LoVo (cell line): ENCODE data around the gene OR13C5.
"Not testable (repeated sequence)": the region's sequence is repeated elsewhere in the genome, so short reads cannot be mapped to it uniquely, and the experiment has no call there.

ENCODE experiments used
- DNase-seq: peaks from one replicate; pipeline ENCODE4 v3.0.0-alpha.2; 2016; ENCODE audit warnings: low spot score

OR13C5 gene, protein sequence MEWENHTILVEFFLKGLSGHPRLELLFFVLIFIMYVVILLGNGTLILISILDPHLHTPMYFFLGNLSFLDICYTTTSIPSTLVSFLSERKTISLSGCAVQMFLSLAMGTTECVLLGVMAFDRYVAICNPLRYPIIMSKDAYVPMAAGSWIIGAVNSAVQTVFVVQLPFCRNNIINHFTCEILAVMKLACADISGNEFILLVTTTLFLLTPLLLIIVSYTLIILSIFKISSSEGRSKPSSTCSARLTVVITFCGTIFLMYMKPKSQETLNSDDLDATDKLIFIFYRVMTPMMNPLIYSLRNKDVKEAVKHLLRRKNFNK

GRCh38 chr9:104599313-104599712 is at the start of gene OR13C5:
Gene OR13C5 (minus strand): TSS chr9:104599413. CDS start chr9:104599413, 0 bp downstream.
- DNase-seq = not testable (repeated sequence)

DNA sequence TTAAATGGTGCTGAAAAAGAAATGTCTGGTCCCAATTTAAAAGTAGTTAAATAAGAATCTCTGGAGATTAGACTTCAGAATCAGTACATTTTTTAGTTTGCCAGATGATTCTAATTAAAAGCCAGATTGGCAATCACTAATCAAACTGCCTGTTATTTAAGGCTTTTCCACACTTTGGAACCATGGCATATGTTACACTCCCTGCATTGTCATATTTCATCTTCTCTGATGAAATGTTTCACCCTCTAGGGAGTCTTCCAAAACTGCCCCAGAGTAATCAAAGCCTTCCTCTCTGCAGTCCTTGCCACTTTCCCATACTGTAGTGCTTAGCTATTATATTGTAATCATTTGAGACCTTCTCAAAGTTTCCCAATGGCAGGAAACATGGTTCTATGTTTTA is 36.2 kb upstream of the OR13C5 start:
- no peak for DNase-seq

DNA sequence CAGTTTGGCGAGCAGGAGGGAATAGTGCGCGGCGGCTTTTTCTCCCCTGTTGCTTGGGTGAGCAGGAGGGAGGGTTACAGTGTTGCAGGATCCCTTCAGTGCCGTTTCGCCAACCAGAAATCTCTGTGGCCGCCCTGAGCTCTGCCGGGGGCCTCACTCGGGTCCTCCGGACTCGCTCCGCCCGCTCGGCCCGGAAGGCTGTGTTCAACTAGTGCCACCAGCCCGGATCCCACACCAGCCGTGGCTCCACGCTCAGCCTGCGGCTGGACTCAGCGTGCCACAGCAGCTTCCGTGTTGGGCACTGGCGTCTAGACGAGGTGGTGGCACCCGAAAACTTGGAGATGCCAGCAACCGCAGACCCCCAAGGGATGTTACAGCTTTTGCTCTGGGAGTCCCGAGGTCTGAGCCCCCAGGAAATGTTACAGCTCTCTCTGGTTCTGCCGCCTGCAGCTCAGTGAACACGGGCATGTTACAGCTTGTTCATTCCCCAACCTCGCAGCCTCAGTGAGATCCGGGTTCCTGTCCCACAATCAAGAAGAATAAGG is 34.8 kb upstream of the OR13C5 start:
- DNase-seq = no peak

- not testable (repeated sequence) for DNase-seq
These were observed 26.8 kb upstream of the OR13C5 start for GRCh38 chr9:104625964-104626363.

DNA sequence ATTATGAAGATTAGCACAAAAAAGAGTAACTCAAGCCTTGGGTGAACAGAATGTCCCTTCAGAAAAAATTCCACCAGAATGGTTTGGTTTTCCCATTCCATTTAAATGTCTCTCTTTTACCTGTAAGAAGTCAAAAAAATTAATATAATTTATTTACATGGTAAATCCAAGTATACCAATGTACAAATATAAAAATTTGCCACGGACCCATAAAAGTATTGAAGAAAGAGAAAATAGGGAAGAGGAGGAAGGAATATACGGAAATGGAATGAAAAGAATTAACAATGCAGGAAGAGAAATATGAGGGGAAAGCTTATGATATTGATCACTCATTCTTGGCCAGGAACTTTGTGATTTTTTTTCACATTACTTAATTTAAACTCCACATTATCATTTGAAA is 18.9 kb upstream of the OR13C5 start, which contains the start of gene OR13C9:
Gene OR13C9 (minus strand): TSS at position 101 of the 400 bp plus-strand sequence. CDS start 0 bp downstream, at position 101.
- no peak for DNase-seq

GRCh38 chr9:104617418-104617817 is 18.2 kb upstream of the OR13C5 start:
- no peak for DNase-seq

DNA sequence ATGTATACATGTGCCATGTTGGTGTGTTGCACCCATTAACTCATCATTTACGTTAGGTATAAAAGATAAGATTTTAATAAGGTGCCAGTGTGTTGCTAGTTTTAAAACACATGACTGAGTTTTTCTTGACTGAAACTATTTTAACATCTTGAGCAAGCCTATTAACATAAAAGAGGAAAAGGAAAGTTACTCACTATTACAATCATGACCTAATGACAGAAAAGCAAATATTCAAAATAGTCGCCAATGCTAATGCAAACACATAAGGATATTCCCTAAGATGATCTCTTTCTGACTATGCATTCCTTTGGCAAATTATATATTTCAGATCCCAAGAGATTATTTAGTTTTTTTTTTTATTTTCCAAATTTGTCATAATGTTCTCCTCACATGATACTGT is 12.0 kb upstream of the OR13C5 start:
- no peak for DNase-seq

GRCh38 chr9:104608336-104608735 is 9.1 kb upstream of the OR13C5 start:
- DNase-seq = no peak

- DNase-seq = no peak
These were observed 6.9 kb upstream of the OR13C5 start for GRCh38 chr9:104606152-104606551.

DNA sequence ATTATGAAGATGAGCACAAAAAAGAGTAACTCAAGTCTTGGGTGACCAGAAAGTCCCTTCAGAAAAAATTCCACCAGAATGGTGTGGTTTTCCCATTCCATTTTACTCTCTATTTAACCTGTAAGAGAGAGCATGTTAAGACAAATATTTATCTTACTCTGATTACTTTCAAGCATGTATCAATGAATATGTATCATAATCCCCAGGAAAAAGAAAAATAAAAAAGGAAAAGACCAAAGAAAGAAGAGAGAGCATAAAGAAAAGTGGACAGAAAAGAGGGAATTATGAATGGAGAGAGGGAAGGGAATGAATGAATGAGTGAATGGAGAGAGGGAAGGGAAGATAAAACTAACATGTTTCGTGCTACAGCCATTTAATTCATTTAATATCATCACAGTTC is 6.3 kb upstream of the OR13C5 start, which contains the start of gene OR13C2:
Gene OR13C2 (minus strand): TSS at position 101 of the 400 bp plus-strand sequence. CDS start 0 bp downstream, at position 101.
- not testable (repeated sequence) for DNase-seq

DNA sequence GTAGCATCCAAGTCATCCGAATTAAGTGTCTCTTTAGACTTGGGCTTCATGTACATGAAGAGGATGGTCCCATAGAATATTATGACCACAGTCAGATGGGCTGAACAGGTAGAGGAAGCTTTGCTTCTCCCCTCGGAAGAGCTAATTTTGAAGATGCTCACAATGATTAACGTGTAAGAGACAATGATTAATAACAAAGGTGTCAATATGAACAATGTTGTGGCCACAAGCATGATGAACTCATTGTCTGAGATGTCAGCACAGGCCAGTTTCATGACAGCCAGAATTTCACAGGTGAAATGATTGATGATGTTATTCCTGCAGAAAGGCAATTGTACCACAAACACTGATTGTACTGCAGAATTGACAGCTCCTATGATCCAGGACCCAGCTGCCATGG is 5.6 kb upstream of the OR13C5 start:
- no peak for DNase-seq

GRCh38 chr9:104598749-104599148 is 464 bp downstream of the OR13C5 start:
- DNase-seq = not testable (repeated sequence)

DNA sequence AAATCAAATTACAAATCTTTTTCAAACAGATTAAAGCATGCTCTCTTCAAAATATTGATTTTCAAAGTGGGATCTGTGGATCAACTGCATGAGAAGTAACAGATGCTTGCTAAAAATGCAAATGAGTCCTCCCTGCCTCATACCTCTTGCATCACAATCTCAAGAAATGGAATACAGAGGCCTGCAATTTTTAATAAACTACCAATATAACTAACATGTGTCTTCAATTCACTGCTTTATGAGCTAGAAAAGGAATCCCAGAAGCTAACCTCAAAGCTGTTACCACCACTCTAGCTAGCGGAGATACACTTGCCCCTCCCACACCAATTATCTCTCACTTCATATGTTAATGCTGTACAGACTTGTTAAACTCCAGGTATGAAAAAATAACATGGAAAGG is 9.6 kb downstream of the OR13C5 start:
- DNase-seq = no peak

GRCh38 chr9:104586496-104587180 is 12.6 kb downstream of the OR13C5 start:
- DNase-seq = no peak

DNA sequence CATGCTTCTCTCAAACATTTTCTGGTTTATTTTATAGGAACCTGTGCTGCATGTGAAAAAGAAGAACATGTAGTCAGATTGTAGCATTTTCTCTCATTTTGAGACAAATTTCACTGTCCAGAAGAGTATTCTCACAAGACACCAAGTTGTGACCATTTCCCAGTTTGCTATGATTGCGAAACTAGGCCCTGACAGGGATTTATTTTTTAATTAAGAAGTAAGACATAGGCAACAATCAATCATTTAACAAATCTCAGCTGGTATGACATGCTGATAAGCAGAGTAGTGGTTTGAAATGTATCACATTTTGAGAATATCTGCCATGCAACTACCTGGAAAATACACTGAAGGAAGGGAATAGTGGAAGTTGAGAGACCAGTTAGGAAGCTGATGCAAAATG is 18.7 kb downstream of the OR13C5 start:
- DNase-seq = no peak

- DNase-seq = no peak
These were observed 21.9 kb downstream of the OR13C5 start for GRCh38 chr9:104577263-104577662.

DNA sequence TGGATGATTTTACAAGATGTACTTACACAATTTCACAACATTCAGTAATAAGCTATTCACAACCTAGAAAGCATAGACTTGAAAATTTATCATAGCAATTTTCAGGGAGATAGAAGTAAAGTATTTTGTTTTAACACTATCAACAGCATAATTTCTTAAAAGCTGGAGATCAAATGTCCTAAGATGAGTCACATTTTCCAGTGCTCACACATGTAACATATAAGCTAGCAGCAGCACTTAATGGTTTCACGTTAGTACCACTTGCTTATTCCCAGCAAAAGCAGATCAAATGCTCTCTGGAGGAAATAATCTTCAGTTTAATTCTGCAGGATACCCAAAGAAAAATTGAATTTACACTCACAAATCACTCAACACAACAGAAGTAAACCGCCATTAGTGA is 23.8 kb downstream of the OR13C5 start:
- DNase-seq = no peak

DNA sequence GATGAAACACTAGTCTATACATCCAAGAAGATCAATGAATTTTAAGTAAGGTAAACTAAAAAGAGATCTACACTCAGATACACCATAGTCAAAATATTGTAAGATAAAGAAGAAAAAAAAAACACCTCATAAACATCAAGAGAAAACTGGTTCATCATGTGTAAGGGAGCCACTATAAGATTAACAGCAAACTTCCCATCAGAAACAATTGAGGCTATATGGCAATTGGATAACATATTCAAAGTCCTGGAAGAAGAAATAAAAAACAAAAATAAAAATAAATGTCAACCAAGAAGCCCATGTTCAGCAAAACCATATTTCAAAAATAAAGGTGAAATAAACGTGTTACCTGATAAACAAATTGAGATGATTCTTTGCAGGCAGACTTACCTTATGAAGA is 26.6 kb downstream of the OR13C5 start:
- DNase-seq = no peak

DNA sequence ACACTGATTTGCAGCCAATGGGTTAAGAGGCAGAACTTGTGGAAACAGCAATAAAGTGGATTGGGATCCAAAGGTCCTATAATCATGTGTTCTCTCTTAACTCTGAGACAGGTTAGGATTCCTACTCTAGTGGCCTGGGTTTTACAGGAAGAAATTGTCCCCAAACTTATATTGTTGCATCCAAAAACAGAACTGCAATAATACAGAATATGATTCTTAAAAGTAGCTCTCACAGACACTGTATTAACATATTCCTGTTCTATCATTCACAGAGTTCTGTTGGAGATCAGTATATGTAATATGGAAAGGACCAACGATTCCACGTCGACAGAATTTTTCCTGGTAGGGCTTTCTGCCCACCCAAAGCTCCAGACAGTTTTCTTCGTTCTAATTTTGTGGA is 30.3 kb downstream of the OR13C5 start, which contains the start of gene OR13C8:
Gene OR13C8 (plus strand): TSS at position 301 of the 400 bp plus-strand sequence. CDS start 0 bp downstream, at position 301.
- DNase-seq = no peak

- no peak for DNase-seq
These were observed 34.9 kb downstream of the OR13C5 start for GRCh38 chr9:104564358-104564757.

DNA sequence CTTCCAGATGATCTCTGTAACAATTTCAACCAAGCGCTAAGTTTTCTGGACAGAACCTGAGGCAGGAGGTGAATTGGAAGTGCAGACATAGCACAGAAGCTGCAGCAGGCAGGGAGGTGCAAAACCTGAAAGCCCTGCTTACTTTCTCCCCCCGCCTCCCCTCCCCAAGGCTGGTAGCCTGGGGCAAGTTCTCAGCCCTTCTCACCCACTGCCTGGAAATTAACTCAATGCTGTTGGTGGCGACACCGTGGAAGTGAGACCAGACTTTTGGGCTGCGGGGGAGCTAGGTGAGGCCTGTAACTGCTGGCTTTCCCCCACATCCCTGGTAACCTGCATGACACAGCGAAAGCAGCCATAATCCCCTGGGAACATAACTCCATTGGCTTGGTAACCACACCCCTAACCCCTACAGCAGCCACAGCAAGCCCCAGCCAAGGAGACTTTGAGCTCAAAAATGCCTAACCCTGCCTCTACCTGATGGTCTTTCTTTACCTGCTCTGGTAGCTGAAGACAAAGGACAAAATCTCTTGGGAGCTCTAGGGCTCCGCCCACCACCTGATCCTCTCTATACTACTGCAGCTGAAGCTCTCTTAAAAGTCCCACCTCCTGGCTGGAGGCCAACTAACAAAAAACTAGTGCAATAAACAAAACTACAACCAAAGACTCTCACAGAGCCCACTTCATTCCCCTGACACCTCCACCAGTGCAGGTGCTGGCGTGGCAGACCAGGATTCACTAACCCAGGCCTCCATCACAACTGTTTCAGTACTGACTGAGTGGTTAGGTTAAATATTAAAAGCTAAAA is 42.2 kb downstream of the OR13C5 start:
- no peak for DNase-seq

DNA sequence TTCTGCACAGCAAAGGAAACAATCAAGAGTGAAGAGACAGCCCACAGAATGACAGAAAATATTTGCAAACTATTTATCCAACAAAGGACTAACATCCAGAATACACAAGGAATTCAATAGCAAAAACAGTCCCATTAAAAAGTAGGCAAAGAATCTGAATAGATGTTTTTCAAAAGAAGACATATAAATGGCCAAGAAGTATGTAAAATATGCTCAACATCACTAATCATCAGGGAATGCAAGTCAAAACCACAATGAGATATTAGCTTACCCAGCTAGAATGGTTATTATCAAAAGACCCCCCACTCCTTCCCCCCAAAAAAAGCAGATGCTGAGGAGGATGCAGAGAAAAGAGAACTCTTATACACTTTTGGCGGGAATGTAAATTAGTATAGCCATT is 43.7 kb downstream of the OR13C5 start:
- DNase-seq = no peak
